ENCODE measurements around the gene RNF14. TPM values are rescaled to one million over a fixed set of nuclear protein-coding genes. Genes with fewer than 3 reads are reported as not detected.
"Not testable (repeated sequence)": the region's sequence is repeated elsewhere in the genome, so short reads cannot be mapped to it uniquely, and the experiment has no call there.

The RNF14 gene
- polyA plus RNA-seq, 5 donors = 43.5 to 50.3 (median 49.4) TPM

GRCh38 chr5:142012186-142012785 lies 43.4 kb downstream of the RNF14 start:
- no peak for DNase-seq

DNA sequence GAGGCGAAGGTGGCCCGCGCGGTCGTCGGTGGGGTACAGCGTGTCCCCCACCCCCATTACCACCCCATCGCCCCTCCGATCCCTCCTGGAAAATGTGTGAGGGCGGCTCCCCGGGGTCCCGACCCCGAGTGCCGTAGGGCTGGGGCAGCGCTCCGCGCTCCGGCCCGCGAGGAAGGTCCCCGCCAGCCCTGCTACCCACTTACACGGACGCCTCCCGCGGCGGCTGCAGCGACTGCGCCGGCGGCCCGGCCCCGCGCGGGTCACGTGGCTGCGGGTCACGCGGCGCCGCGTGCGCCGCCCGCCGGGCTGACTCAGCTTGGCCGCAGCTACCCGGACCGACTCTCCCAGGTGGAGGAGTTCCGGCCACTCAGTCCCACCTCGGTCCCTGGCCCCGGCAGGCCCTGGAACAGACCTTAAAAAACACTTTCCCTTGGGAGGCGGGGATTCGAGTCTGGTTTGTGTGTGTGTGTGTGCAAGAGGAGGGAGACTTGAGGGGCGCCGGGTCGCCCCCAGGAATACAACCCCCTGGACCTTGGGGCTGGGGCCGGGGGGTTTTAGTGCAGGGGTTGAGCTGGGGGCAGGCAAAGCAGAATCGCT lies 44.0 kb downstream of the RNF14 start, which contains the start of gene GNPDA1:
Gene GNPDA1, minus strand, starts transcription at position 236 of the 597 bp plus-strand sequence. CDS start 992 bp downstream, outside the sequence.
- peak; percentile 68 to 74 for DNase-seq

DNA sequence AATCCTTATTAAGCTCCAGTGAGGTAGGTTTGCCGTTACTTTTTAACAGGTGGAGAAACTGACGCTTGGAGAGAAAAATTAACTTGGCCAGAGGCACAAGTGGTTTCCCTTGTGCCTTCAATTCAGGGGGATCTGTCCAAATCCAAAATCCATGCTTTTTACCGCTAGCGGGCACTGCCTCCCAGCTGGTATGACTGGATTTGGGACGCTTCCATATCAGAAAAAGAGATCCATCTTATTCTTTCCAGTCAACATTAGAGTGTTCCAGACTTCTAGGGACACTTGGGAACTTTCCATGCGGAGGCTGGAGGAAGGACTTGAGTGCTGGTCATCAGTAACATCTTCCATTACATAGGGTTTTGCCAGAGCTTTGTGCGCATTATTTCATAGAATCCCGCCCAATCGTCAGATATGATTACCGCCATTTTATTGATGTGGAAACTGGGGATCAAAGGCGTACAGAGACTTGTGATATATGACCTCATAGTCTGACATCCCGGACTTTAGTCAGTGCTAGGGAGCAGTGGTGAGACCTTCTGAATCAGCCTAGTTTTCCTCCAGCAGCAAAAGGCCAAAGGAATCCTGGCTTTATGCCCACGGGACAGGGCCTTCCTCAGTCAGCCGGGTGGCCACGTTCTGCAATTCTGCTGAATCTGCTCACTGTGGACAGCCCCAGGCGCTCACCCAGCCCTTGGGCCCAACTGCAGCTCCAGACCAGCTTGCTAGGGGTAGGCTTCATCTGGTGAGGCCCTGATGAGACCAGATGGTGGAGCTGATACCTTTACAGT lies 45.0 kb downstream of the RNF14 start:
- DNase-seq = no peak

DNA sequence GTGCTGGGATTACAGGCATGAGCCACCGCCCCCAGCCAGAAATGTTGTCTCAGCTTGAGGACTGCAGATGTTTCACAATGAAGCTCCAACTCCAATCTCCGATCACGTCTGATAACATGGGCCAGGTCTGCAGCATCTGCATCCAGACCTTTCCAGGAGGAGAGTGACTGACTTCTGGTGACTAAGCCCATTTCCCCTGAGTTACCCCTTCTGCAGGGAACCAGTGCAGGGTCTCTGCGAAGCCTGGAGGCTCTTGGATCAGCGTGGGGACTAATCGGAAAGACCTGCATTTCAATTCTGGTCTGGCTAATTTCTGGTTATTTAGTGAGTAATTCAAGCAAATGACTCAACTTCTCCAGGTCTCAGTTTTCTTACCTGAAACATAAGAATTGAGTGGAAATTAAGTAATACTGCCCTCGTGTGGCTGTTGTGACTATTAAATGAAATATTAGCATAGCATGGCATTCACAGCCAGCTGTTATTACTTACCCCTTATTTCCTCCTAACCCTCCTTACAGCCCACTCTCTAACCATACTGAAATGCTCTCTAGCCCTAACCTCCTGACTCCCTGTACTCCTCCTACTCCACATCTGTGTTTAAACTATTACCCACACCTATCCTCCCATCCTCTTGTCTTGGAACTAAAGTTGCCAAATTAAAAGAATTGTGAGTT lies 46.1 kb downstream of the RNF14 start:
- no peak for DNase-seq

GRCh38 chr5:142015781-142016533 lies 47.1 kb downstream of the RNF14 start:
- no peak for DNase-seq

DNA sequence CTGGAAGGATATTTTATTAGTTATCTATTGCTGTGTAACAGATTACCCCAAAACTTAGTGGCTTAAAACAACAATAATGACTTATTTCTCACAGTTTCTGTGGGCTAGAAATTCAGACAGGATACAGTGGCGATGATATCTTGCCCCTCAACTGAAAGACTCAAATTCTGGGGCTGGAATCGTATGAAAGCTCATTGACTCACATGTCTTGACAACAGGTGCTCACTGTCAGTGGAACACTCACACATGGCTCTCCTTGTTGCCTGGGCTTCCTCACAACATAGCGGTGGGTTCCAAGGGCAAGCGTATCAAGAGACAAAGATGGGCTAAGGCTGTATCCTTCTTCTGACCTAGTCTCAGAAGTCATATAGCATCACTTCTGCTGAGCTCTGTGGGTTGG lies 47.7 kb downstream of the RNF14 start:
- no peak for DNase-seq

- no peak for DNase-seq
Observed at GRCh38 chr5:142017832-142018427, 49.0 kb downstream of the RNF14 start.

- DNase-seq = no peak
Observed at GRCh38 chr5:142020122-142020659, 51.3 kb downstream of the RNF14 start.

DNA sequence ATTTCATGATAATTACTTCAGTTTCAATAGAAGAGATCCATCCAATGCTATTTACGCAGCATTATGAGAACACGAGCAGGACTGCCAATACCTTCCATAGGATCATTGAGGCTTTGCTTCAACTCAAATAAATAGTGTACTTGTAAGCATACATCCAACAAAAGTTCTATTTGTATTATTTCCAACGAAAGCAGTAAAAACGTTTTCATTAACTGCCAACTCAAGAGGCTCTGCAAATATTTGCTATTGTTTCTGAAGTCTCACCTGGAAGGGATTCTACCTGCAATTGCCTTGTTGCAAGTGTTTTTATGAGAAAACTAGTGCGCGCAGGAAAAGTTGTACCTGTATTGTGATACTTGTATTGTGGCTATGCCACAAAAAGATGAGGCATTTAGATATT lies 54.9 kb downstream of the RNF14 start:
- DNase-seq = no peak

DNA sequence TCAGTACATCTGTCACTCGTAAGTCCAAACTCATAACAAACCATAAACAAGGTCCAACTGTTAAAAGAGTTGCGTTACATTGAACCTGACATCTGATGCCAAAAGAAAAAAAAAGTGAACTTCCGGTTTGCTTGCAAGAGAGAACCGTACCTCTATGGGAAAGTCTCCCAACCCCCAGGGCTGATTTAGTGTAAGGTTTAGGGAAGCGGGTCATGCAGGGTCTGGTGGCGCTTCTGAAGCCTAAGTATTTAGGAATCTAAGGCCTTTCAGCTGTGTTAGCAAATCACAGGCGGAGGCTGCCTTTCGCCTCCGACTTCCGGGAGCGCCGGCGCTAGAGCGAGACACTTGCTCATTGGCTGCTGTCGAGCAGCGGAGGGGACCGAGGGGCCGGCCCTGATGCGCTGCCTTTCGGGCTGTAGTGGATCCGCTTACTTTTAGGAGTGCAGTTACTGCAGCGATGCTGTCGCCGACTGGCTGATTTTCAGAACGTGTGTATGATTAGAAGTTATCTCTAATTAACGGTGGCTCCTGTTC lies 55.9 kb downstream of the RNF14 start:
- DNase-seq = peak; percentile 83 to 88

DNA sequence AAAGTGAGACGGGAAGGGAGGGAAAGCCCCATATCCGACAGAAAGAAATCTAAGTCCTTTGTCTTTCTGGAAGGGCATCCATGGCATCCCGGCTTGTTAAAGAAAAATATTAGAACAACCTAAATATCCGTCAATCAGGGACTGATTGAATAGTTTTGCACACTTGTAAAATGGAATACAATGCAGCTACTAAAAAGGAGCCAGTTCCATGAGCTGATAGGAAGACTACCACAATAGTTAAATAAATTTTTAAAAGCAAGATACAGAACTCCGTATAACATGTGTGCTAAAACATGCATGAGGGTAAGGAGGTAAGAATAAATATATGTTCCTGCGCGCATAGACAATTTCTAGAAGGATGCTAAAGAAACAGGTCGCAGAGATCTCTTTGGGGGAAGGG lies 56.7 kb downstream of the RNF14 start:
- DNase-seq = no peak

DNA sequence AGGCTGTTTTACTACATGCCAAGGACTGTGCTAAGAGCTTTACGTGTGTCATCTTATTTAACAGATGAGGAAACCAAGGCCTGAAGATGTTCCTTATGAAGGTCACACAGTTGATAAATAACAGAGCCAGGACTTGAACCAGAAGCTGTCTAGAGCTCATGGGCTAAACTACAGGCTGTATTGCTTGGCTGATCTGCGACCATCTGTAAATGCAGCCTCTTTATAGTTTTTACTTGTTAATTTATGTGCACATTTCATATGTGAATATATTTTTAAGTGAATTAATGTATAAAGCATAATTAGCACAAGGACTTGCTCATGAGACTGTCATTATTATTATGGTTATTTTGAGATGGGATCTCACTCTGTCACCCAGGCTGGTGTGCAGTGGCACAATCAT lies 63.2 kb downstream of the RNF14 start:
- no peak for DNase-seq

- no peak for DNase-seq
Observed at GRCh38 chr5:142032747-142033631, 64.1 kb downstream of the RNF14 start.

DNA sequence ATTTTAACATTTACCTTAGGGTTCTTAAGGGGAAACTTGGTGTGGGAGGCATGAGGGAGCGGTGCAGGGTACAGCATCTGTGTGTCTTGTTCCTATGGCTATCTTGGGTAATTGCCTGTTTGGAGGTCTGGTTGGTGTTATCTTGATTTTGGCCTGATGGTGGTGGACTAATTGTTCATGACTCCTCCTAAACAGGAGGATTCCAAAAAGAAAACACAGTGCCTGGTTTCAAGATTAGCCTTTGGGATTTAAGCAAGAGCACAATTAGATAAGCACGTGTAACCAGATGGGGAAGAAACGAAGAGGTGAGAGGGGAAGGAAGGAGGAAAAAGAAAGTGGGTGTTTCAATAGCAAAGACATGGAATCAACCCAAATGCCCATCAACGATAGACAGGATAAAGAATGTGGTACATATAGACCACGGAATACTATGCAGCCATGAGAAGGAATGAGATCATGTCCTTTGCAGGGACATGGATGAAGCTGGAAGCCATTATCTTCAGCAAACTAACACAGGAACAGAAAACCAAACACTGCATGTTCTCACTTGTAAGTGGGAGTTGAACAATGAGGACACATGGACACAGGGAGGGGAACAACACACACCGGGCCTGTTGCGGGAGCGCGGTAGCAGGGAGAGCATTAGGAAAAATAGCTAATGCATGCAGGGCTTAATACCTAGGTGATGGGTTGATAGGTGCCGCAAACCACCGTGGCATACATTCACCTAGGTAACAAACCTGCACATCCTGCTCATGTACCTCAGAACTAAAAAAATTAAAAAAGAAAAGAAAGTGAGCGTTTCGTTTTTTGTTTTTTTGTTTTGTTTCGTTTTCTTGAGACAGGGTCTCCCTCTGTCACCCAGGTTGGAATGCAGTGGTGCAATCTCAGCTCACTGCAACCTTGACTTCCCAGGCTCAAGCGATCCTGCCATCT lies 65.0 kb downstream of the RNF14 start:
- DNase-seq = not testable (repeated sequence)

GRCh38 chr5:142034994-142035393 lies 66.1 kb downstream of the RNF14 start:
- no peak for DNase-seq

GRCh38 chr5:142036918-142037317 lies 68.0 kb downstream of the RNF14 start:
- no peak for DNase-seq

- not testable (repeated sequence) for DNase-seq
Observed at GRCh38 chr5:142037599-142037998, 68.7 kb downstream of the RNF14 start.

GRCh38 chr5:142038735-142039134 lies 69.8 kb downstream of the RNF14 start:
- no peak for DNase-seq
